Ishikawa (cell line): ENCODE data around the gene ENTREP1.

Experiments used
- CEBPB ChIP-seq: IDR thresholded peaks from 2 replicates; pipeline ENCODE4 v1.6.1; 2012
- EGR1 ChIP-seq: IDR thresholded peaks from 2 replicates; pipeline ENCODE4 v1.6.1; 2012
- EP300 ChIP-seq: IDR thresholded peaks from 2 replicates; pipeline ENCODE4 v1.6.1; 2012; ENCODE audit warnings: borderline replicate concordance
- FOXM1 ChIP-seq: IDR thresholded peaks from 2 replicates; pipeline ENCODE4 v1.6.1; 2012; ENCODE audit warnings: low read depth, borderline replicate concordance
- MAX ChIP-seq: IDR thresholded peaks from 2 replicates; pipeline ENCODE4 v1.6.1; 2012
- NFIC ChIP-seq: IDR thresholded peaks from 2 replicates; pipeline ENCODE4 v1.6.1; 2012
- RAD21 ChIP-seq: IDR thresholded peaks from 2 replicates; pipeline ENCODE4 v1.6.1; 2012; ENCODE audit warnings: low read depth
- REST ChIP-seq: IDR thresholded peaks from 2 replicates; pipeline ENCODE4 v1.6.1; 2012; ENCODE audit warnings: low read depth, mild to moderate bottlenecking
- TAF1 ChIP-seq: IDR thresholded peaks from 2 replicates; pipeline ENCODE4 v1.6.1; 2012; ENCODE audit warnings: low read depth, mild to moderate bottlenecking
- TCF12 ChIP-seq: IDR thresholded peaks from 2 replicates; pipeline ENCODE4 v1.6.1; 2012; ENCODE audit warnings: low read depth
- TEAD4 ChIP-seq: IDR thresholded peaks from 2 replicates; pipeline ENCODE4 v1.6.1; 2012
- USF1 ChIP-seq: IDR thresholded peaks from 2 replicates; pipeline ENCODE4 v1.6.1; 2012
- YY1 ChIP-seq: IDR thresholded peaks from 2 replicates; pipeline ENCODE4 v1.6.1; 2012; ENCODE audit warnings: low read depth
- ZBTB7A ChIP-seq: IDR thresholded peaks from 2 replicates; pipeline ENCODE4 v1.6.1; 2012; ENCODE audit warnings: low read depth

ENTREP1 gene

GRCh38 chr9:69428017-69428785 lies 103.2 kb downstream of the ENTREP1 start:
- no peak for TF ChIP-seq NFIC
- no peak for TF ChIP-seq TEAD4
- no peak for TF ChIP-seq TCF12
- no peak for TF ChIP-seq REST

GRCh38 chr9:69429281-69429680 lies 104.3 kb downstream of the ENTREP1 start:
- TF ChIP-seq ZBTB7A (no peak), TEAD4 (no peak), TCF12 (no peak), CEBPB (no peak)

GRCh38 chr9:69430206-69430605 lies 105.2 kb downstream of the ENTREP1 start:
- TF ChIP-seq YY1 (no peak), MAX (no peak), RAD21 (no peak), TAF1 (no peak), ZBTB7A (no peak)

- TF ChIP-seq CEBPB (no peak), REST (no peak), USF1 (no peak), TCF12 (no peak), MAX (no peak), YY1 (no peak), RAD21 (no peak), ZBTB7A (no peak), EGR1 (no peak), EP300 (no peak)
Measured at GRCh38 chr9:69431203-69431602, 106.2 kb downstream of the ENTREP1 start.

- TF ChIP-seq YY1 (no peak), NFIC (no peak), TEAD4 (no peak), RAD21 (no peak), EGR1 (no peak), TAF1 (no peak), ZBTB7A (no peak), CEBPB (no peak), EP300 (no peak), USF1 (no peak), TCF12 (no peak), REST (no peak), FOXM1 (no peak), MAX (no peak)
Measured at GRCh38 chr9:69431777-69432176, 106.8 kb downstream of the ENTREP1 start.
